Measurements from ENCODE around the gene OARD1.
"Not testable (repeated sequence)": the region's sequence is repeated elsewhere in the genome, so short reads cannot be mapped to it uniquely, and the experiment has no call there.

Gene OARD1

GRCh38 chr6:41071923-41072835 lies at the start of gene OARD1:
OARD1 (minus strand) TSS chr6:41072356; CDS start chr6:41071634, 722 bp downstream.
- peak; percentile 88 for DNase-seq (ENCODE audit: low spot score)

- DNase-seq (ENCODE audit: low spot score), result no peak
These were observed 47.9 kb upstream of the OARD1 start for GRCh38 chr6:41120058-41120457.

GRCh38 chr6:41119508-41119907 lies 47.4 kb upstream of the OARD1 start:
- no peak for DNase-seq (ENCODE audit: low spot score)

- not testable (repeated sequence) for DNase-seq (ENCODE audit: low spot score)
These were observed 42.9 kb upstream of the OARD1 start for GRCh38 chr6:41115027-41115426.

GRCh38 chr6:41111017-41111416 lies 38.9 kb upstream of the OARD1 start:
- DNase-seq (ENCODE audit: low spot score), result no peak

- DNase-seq (ENCODE audit: low spot score), result no peak
These were observed 31.7 kb upstream of the OARD1 start for GRCh38 chr6:41103847-41104246.

- peak; percentile 7 for DNase-seq (ENCODE audit: low spot score)
These were observed 28.7 kb upstream of the OARD1 start for GRCh38 chr6:41100871-41101287.

GRCh38 chr6:41098366-41098765 lies 26.2 kb upstream of the OARD1 start:
- no peak for DNase-seq (ENCODE audit: low spot score)

GRCh38 chr6:41097467-41098090 lies 25.4 kb upstream of the OARD1 start:
- no peak for DNase-seq (ENCODE audit: low spot score)

- no peak for DNase-seq (ENCODE audit: low spot score)
These were observed 21.6 kb upstream of the OARD1 start for GRCh38 chr6:41093729-41094128.

- DNase-seq (ENCODE audit: low spot score), result peak; percentile 9
These were observed 20.4 kb upstream of the OARD1 start for GRCh38 chr6:41092421-41093140.

- DNase-seq (ENCODE audit: low spot score), result no peak
These were observed 18.9 kb upstream of the OARD1 start for GRCh38 chr6:41090841-41091761.

GRCh38 chr6:41088451-41088850 lies 16.3 kb upstream of the OARD1 start:
- DNase-seq (ENCODE audit: low spot score), result no peak

- DNase-seq (ENCODE audit: low spot score), result no peak
These were observed 13.0 kb upstream of the OARD1 start for GRCh38 chr6:41085182-41085581.

GRCh38 chr6:41083072-41083471 lies 10.9 kb upstream of the OARD1 start:
- DNase-seq (ENCODE audit: low spot score), result no peak

GRCh38 chr6:41080621-41081020 lies 8.5 kb upstream of the OARD1 start:
- DNase-seq (ENCODE audit: low spot score), result no peak

- DNase-seq (ENCODE audit: low spot score), result no peak
These were observed 6.9 kb upstream of the OARD1 start for GRCh38 chr6:41079080-41079479.

- DNase-seq (ENCODE audit: low spot score), result no peak
These were observed 5.9 kb upstream of the OARD1 start for GRCh38 chr6:41078101-41078500.

GRCh38 chr6:41077536-41077935 lies 5.4 kb upstream of the OARD1 start:
- DNase-seq (ENCODE audit: low spot score), result no peak

GRCh38 chr6:41075651-41076626 lies 3.8 kb upstream of the OARD1 start:
- no peak for DNase-seq (ENCODE audit: low spot score)

All from iPS-NIHi11 (cell line).